LNCAP (cell line): ENCODE data around the gene LTBP1.

ENCODE experiments used
- TF ChIP-seq, protein P1 (sequence below): fragments of 450-650 bp; IDR thresholded peaks from 2 replicates; pipeline ENCODE4 v1.5.1; 2017; ENCODE audit warnings: mild to moderate bottlenecking

LTBP1 gene

GRCh38 chr2:33337385-33337960 is 390.7 kb downstream of the LTBP1 start:
- TF ChIP-seq, protein P1, sequence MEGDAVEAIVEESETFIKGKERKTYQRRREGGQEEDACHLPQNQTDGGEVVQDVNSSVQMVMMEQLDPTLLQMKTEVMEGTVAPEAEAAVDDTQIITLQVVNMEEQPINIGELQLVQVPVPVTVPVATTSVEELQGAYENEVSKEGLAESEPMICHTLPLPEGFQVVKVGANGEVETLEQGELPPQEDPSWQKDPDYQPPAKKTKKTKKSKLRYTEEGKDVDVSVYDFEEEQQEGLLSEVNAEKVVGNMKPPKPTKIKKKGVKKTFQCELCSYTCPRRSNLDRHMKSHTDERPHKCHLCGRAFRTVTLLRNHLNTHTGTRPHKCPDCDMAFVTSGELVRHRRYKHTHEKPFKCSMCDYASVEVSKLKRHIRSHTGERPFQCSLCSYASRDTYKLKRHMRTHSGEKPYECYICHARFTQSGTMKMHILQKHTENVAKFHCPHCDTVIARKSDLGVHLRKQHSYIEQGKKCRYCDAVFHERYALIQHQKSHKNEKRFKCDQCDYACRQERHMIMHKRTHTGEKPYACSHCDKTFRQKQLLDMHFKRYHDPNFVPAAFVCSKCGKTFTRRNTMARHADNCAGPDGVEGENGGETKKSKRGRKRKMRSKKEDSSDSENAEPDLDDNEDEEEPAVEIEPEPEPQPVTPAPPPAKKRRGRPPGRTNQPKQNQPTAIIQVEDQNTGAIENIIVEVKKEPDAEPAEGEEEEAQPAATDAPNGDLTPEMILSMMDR: no peak

DNA sequence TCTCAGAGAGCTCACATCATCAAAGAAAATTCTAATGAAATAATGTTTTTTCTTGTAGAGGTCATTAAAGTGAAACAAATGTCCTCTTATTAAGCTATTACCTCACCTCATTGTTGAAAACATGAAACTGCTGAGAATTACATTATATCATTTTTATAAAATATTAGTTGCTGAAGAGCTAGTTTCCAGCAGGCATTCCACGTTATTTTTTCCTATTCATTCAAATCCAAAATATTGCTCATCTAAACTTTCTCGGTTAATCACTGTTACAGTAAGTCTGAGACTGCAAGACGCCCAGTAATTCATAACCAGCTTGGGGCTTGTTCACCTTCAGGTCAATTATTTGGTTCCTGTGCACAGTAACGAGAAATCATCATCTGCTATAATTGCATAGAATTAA is 391.2 kb downstream of the LTBP1 start:
- TF ChIP-seq, protein P1: no peak

DNA sequence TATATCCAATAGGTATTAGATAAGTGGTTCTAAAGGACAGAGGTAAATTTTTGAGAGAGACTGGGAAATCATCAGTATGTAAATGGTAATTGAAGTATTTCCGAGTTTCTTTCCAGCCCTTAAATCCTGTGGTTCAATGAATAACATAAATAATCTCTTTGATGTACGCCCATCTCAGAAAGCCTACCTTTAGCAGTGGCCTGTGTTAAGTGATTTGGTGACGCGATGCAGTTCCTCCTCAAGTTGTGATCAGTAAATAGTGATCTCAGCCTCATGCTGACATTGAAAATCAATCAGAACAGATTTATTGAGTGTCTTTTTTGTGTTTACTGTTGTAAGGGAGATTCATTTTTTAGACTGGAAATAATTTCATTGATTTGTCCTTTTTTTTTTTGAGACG is 392.5 kb downstream of the LTBP1 start:
- TF ChIP-seq, protein P1: no peak

DNA sequence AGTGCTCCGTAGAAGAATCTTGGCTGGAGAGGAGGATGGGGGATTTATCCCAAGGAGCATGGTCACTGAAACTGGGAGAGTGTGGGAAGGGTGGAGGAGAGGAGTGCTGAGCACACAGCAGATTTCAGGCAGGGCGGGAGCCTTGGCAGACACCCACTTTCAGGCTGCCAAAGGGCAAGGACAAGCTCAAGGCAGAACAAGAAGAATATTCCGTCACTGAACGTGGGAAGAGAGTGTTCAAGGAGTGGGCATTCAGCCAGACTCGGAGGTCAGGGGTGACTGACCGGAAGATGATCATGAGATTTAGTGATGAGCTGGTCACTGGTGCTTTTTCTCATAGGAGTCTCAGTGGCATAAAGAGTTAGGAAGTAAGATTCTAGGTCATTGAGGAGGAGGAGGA is 393.5 kb downstream of the LTBP1 start:
- TF ChIP-seq, protein P1: no peak

DNA sequence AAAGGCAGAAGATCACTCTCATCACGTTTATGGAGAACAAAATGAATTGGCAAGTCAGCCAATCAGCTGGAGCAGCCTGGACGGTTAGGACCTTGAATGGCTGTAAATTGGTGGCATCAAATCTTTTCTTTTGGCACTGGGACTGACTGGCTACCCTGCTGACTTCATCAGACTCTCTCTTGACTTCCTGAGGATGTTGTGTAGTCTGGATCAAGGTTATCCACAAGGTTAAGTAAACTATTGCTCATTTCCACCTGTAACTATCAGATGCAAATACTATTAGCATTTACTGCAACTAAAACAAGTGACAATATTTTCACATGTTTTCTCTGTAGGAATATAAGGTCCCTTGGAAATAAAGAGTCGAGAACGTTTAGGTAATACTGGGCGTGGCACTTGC is 395.4 kb downstream of the LTBP1 start:
- TF ChIP-seq, protein P1: no peak

GRCh38 chr2:33342705-33343104 is 396.0 kb downstream of the LTBP1 start:
- TF ChIP-seq, protein P1: no peak

DNA sequence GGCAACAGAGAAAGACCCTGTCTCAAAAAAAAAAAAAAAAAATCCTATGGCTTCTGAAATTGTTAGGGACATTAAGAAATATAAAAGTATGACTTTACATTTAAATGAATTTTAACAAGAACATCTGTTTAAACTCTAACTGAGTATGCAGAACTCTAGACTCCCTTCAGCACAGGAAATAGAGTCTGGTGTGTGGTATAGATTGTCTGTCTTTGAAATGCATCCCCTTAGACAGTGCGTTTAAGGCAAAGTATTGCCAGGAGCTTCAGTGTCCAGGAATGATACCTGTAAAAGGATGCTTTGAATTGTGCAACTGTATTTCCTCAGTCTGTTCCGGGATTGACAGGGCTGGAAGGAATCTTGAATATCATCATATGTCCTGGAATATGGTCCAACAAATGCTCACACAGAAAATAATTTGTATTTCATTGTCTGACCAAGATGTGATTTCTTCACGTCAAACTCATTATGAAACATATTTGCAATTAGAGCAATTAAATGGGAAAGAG is 396.7 kb downstream of the LTBP1 start:
- TF ChIP-seq, protein P1: no peak

DNA sequence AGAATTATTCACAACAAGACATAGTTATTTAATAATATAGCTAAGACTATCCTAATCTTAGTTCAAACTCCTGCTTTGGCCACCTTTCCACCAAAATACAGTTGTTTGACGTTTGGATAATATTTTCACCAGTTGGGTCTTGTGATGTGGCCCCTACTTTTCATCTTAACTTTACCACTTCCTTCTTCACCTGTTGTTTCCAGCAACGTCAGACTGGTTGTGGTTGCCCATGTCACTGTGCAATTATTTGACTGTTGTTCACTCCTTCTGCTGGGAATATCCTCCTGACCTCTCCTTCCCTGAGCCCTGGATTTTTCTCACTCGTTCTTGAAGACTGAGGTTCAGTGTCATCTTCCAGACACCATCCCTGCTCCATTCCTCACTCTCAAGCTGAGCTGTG is 397.5 kb downstream of the LTBP1 start:
- TF ChIP-seq, protein P1: no peak
